GF-D8 (cell line): ENCODE results near the gene SYNGAP1.
"Not testable (repeated sequence)": the region's sequence is repeated elsewhere in the genome, so short reads cannot be mapped to it uniquely, and the experiment has no call there.

Experiments
- DNase-seq: peaks from one replicate; lab custom pipeline; 2025; lab: John Stamatoyannopoulos, UW

The SYNGAP1 gene

DNA sequence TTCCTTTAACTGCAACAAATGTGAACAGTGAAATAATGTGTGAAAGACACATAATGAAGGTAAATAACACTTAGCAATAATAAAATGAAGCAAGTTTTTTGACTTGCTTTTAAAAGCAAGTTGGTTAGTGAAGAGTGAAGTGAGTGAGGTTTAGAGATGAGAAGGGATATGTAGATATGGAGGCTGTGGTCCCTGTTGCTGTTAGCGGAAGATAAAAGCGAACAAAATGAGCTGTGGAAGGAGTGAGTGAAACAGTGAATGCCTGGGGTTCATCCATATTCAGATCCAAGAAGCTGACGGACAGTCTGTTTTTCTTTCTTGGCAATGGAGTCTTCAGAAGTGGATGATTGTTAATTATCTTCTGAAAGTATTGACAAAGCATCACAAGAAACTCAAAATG lies 58.0 kb downstream of the SYNGAP1 start:
- no peak for DNase-seq

DNA sequence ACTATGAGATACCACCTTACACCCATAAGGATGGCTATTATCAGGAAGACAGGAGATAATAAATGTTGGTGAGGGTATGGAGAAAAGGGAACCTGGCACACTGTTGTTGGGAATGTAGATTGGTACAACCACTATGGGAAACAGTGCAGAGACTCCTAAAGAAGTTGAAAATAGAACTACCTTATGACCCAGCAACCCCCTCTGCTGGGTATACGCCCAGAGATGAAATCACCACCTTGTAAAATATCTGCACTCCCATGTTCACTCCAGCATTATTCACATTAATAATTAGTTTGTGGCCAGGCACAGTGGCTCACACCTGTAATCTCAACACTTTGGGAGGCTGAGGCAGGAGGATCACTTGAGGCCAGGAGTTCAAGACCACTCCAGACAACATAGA lies 61.3 kb downstream of the SYNGAP1 start:
- DNase-seq = no peak

DNA sequence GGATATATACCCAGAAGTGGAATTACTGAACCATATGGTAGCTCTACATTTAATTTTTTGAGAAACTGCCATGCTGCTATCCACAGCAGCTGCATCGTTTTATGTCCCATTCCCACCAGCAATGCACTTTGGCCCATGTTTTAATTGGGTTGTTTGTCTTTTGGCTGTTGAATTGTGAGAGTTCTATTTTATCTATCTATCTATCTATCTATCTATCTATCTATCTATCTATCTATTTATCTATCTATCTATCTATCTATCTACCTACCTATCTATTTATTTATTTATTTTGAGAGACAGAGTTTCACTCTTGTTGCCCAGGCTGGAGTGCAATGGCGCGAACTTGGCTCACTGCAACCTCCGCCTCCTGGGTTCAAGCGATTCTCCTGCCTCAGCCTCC lies 62.8 kb downstream of the SYNGAP1 start:
- DNase-seq = not testable (repeated sequence)

DNA sequence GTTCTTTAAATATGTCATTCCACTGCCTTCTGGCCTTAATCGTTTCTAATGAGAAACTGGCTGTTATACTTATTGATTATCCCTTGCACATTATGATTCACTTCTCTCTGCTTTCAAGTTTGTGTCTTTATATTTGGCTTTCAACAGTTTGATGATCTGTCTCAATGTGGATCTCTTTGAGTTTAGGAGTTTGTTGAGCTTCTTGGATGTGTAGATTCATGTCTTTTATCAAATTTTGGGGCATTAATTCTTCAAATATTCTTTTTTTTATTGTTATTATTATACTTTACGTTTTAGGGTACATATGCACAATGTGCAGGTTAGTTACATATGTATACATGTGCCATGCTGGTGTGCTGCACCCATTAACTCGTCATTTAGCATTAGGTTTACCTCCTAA lies 63.8 kb downstream of the SYNGAP1 start:
- no peak for DNase-seq

DNA sequence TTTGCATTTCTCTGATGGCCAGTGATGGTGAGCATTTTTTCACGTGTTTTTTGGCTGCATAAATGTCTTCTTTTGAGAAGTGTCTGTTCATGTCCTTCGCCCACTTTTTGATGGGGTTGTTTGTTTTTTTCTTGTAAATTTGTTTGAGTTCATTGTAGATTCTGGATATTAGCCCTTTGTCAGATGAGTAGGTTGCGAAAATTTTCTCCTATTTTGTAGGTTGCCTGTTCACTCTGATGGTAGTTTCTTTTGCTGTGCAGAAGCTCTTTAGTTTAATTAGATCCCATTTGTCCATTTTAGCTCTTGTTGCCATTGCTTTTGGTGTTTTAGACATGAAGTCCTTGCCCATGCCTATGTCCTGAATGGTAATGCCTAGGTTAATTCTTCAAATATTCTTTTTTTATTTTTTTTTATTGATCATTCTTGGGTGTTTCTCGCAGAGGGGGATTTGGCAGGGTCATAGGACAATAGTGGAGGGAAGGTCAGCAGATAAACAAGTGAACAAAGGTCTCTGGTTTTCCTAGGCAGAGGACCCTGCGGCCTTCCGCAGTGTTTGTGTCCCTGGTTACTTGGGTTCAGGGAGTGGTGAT lies 64.9 kb downstream of the SYNGAP1 start:
- not testable (repeated sequence) for DNase-seq

DNA sequence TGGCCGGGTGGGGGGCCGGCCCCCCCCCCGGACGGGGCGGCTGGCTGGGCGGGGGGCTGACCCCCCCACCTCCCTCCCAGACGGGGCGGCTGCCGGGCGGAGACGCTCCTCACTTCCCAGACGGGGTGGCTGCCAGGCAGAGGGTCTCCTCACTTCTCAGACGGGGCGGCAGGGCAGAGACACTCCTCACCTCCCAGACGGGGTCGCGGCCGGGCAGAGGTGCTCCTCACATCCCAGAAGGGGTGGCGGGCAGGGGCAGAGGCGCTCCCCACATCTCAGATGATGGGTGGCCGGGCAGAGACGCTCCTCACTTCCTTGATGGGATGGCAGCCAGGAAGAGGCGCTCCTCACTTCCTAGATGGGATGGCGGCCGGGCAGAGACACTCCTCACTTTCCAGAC lies 65.8 kb downstream of the SYNGAP1 start:
- not testable (repeated sequence) for DNase-seq

DNA sequence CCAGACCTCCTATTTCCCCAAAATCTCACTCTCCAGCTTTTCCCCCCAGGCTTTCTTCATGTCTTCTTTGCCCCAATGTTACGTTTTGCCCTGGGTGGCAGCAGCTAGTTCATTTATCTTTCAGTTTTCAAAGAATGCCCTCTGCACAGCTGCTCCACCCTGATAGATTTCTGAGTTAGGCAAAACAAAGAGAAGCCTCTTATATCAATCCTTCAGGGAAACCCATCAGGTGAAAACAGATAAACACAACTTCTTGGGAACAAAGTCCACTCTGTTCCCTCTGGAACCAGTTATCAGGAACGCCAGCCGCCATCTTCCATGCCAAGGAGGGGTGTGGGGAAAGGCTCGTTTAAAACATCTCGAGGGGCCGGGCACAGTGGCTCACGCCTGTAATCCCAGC lies 68.5 kb downstream of the SYNGAP1 start:
- DNase-seq = no peak

DNA sequence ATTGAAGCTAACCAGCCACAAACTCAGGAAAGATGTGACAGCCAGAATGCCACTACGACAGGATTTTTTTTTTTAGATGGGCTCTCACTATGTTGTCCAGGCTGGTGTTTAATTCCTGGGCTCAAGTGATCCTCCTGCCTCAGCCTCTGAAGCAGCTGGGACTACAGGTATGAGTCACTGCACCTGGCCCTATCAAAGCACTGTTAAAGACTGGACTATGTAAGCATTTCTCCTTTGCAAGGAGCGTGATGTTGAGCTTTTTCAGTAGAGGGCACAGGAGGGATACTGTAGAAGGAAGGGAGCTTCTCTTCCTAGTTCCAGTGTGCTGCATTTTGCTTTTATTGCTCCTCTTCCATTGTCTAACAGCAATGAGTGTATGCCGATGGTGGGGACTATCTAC lies 70.3 kb downstream of the SYNGAP1 start:
- no peak for DNase-seq

DNA sequence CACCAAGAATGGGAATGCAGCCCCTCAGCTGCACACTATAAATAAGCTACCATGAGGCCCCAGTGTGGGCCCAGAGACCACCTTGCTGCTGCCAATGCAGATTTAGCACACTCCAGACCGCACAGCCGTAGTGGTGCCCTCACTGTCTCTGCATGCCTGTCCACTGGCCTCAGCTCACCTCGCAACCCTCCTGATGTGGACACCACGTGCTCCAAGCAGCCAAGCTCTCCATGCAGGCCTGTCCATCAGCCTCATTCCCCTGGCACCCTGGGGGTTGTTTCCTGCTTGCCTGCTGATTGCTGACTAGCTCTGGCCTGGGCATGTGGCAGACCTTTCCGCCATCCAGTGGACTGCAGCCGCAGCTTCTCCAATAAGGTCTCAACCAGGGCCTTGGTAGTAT lies 70.8 kb downstream of the SYNGAP1 start:
- DNase-seq = no peak

DNA sequence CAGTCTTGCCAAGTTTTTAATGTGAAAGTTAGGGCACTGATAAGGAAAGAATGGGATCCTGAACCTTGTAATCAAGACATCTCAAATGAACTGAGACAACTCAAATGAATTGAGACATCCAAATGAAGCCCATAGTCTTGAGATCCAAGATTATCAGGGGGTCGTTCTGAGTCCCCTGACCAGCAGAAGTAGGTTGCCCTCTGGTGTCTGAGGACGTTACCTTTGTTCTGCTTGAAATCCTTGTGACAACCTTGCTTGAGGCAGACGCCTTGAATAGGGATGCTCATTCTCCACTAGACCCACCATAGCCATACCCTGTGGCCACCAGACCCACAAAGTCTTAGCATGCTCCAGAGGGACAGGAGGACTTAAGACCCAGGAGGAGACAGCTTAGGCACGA lies 72.2 kb downstream of the SYNGAP1 start:
- no peak for DNase-seq

DNA sequence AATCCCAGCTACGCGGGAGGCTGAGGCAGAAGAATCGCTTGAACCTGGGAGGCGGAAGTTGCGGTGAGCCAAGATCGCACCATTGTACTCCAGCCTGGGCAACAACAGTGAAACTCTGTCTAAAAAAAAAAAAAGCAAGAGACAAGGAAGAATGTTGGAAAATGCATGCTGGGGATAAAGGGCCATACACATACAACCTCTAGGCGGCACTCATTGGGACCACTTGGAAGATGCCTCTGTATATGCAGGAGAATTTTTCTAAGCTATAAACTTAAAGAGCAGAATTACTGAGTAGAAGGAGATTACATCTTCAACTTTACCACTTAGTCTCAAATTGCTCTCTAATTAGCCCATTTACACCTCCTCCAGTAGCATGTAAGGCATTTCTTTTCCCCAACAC lies 77.3 kb downstream of the SYNGAP1 start:
- DNase-seq = no peak

DNA sequence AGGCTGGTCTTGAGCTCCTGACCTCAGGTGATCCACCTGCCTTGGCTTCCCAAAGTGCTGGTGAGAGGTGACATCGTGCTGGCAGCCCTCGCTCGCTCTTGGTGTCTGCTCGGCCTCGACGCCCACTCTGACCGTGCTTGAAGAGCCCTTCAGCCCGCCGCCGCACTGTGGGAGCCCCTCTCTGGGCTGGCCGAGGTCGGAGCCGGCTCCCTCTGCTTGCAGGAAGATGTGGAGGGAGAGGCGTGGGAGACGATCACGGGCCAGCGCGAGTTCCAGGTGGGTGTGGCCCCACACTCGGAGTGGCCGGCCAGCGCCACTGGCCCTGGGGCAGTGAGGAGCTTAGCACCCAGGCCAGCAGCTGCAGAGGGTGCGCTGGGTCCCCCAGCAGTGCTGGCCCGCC lies 82.6 kb downstream of the SYNGAP1 start:
- DNase-seq = no peak

DNA sequence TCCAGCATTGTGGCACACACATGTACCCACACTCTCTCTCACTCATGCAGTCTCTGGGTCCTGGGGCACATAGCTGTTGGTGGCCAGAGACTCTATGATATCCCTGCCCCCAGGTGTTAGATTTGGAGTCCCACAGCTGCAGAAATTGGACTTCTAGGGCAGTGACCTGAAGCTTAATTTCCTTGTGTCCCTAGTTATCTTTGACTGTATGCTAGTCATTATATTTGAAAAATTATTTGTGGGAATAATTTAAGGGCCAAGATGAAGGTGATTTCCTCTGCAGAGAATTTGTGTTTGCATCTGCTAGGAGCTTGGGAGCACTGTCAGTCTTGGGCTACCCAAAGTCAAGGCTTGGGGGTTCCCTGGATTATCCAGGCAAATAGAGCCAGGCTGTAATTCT lies 84.6 kb downstream of the SYNGAP1 start:
- no peak for DNase-seq
